GM10248 (cell line): ENCODE measurements around the gene LGR4.

Experiments used
- CTCF ChIA-PET: fragments of 300-600 bp; sonication (Branson Sonifier 250); formaldehyde crosslinking; extraction: SDS; loops from one replicate; lab custom pipeline; 2021; ENCODE audit warnings: antibody characterized with exemption; lab: Yijun Ruan, JAX
- POLR2A ChIA-PET: fragments of 350-650 bp; sonication (Branson Sonifier 250); formaldehyde crosslinking; extraction: SDS; loops from one replicate; lab custom pipeline; 2020; ENCODE audit warnings: antibody characterized with exemption; lab: Yijun Ruan, JAX
- DNase-seq: peaks from one replicate; pipeline ENCODE4 v3.0.0; 2012; ENCODE audit errors: extremely low spot score
- TF ChIP-seq, protein P1 (sequence below): IDR thresholded peaks from 2 replicates; pipeline ENCODE4 v1.5.1; 2012; ENCODE audit warnings: mild to moderate bottlenecking, low read depth; ENCODE audit errors: extremely low read depth, missing control alignments, control extremely low read depth

The LGR4 gene

DNA sequence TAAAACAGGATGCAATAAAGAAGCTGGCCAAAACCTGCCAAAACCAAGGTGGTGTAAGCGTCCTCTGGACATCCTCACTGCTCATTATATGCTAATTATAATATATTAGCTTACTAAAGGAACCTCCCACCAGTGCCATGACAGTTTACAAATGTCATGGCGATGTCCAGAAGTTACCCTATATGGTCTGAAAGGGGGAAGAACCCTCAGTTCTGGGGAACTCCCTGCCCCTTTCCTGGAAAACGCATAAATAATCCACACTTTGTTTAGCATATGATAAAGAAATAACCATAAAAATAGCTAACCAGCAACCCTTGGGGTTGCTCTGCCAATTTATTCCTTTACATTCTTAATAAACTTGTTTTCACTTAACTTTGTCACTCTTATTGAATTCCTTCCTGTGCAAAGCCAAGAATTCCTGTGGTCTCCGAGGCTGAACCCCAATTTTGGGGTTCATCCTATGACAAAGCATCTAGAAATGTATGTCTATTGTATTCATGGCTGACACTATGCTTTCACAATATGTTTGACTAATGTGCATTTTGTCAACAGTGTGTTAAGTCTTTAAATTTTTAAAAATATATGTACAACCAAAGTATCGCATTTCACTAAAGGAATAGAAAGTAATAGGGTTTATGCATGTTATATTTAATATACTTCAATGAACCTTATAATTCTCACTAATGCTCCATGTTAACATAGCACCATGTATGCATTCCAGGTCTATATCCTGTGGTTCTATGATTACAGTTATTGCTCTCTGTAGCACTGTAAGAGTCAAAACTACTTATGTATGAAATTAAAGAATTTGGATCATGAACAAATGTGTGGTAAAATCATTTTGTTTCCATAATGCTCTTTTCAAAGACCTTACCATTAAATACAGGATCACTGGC lies 25.1 kb downstream of the LGR4 start:
- DNase-seq = no peak
- ChIA-PET CTCF (no interaction called here), POLR2A (no interaction called here)
- TF ChIP-seq, protein P1, sequence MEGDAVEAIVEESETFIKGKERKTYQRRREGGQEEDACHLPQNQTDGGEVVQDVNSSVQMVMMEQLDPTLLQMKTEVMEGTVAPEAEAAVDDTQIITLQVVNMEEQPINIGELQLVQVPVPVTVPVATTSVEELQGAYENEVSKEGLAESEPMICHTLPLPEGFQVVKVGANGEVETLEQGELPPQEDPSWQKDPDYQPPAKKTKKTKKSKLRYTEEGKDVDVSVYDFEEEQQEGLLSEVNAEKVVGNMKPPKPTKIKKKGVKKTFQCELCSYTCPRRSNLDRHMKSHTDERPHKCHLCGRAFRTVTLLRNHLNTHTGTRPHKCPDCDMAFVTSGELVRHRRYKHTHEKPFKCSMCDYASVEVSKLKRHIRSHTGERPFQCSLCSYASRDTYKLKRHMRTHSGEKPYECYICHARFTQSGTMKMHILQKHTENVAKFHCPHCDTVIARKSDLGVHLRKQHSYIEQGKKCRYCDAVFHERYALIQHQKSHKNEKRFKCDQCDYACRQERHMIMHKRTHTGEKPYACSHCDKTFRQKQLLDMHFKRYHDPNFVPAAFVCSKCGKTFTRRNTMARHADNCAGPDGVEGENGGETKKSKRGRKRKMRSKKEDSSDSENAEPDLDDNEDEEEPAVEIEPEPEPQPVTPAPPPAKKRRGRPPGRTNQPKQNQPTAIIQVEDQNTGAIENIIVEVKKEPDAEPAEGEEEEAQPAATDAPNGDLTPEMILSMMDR = no peak

DNA sequence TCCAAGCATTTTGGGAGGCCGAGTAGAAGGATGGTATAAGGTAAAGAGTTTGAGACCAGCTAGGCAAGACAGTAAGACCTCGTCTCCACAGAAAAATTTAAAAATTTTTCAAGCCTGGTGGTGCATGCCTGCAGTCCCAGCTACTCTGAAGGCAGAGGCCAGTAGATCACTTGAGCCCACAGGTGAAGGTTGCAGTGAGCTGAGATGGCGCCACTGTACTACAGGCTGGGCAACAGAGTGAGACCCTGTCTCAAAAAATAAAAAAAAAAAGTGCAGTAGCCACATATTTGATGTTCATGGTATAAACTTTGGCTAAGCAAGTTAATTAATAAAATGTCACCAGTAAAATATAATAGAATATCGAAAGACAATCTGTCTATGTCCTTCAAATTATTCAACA lies 27.0 kb downstream of the LGR4 start:
- CTCF ChIA-PET = interaction anchor here (0.7 to 1.7 kb wide), 4 partner anchors 8 to 164 kb away, joined by 3 to 4 read pairs (median 3); no protein-coding TSS in a partner anchor
- POLR2A ChIA-PET = no interaction called here
- TF ChIP-seq, protein P1 = no peak
- no peak for DNase-seq

DNA sequence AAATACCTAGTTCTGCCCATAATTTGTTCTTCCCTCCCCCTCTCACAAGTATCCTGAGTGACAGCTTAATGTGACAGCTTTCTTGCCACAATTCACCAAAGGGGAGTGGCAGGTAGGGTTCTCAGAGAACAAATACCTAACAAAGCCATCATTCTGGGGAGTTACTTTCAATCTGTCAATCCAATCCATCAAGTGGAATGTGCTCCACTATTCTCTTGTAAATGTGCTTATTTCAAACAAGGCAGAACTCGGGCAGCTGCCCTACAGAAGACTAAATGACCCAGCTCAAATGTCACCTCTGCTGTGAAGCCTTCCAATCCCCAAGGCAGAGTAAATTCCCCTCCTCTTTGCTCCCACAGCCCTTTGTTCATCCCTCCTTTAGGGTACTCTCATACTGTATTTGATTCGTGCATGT lies 27.8 kb downstream of the LGR4 start:
- TF ChIP-seq, protein P1 = no peak
- no peak for DNase-seq
- CTCF ChIA-PET = interaction anchor here (0.7 to 2.1 kb wide), 5 partner anchors 9 to 163 kb away, joined by 3 to 9 read pairs (median 3); no protein-coding TSS in a partner anchor
- POLR2A ChIA-PET = no interaction called here

DNA sequence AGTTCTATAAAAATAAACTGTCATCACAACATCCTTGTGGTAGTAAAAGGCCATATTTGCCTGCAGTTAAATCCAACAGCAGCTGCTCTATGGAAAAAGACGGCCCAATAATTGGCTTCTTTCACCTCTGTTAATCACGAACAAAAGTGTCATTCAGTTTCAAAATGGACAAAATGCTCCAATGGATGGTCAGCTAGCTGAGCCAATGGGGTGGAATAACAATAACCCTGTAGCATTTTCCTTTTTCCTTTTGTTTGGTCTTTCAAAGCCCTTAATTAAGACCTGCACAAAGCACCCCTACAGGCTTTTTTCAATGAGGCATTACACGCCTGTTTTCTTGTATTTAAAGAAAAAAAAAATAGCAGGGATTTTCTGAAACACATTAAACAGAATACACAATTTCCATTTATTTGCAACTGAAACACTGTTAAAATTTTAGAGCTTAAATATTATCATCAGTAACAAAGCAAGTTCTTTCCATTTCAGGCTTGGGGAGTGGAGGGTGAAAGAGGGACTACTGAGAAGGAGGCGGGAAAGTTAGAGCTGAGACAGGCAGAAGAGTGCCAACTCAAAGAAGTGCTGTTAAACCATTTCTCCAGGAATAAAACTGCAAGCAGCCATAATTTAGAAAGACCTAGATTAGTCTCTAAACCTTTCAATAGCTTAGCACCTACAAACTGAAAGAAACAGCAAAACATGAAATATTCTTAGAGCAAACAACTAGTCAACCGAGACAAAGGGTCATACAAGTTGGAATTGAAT lies 28.7 kb downstream of the LGR4 start:
- POLR2A ChIA-PET = no interaction called here
- CTCF ChIA-PET = interaction anchor here (1.3 to 2.1 kb wide), 3 partner anchors 16 to 42 kb away, joined by 3 to 9 read pairs (median 5); no protein-coding TSS in a partner anchor
- DNase-seq = no peak
- TF ChIP-seq, protein P1 = no peak

DNA sequence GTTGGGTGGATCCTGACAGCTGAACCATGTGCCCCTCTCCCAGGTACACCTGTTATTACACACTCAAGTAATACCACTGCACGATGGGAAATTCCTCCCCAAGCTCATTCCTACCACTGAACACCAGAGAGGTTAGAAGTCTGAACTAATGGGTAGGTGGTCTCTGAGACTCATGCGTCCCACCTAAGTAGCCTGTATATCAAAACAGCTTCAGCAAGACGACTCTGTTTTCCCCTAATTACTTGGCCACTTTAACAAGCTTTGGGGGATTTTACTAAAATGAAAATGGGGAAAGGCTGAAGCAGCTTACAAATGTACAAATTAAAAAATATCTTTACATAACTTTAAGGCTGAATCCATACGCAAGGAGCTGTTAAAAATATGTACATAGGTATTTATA lies 29.4 kb downstream of the LGR4 start:
- CTCF ChIA-PET = interaction anchor here (1.3 to 2.1 kb wide), 3 partner anchors 15 to 42 kb away, joined by 3 to 9 read pairs (median 5); no protein-coding TSS in a partner anchor
- TF ChIP-seq, protein P1 = no peak
- no peak for DNase-seq
- POLR2A ChIA-PET = no interaction called here

DNA sequence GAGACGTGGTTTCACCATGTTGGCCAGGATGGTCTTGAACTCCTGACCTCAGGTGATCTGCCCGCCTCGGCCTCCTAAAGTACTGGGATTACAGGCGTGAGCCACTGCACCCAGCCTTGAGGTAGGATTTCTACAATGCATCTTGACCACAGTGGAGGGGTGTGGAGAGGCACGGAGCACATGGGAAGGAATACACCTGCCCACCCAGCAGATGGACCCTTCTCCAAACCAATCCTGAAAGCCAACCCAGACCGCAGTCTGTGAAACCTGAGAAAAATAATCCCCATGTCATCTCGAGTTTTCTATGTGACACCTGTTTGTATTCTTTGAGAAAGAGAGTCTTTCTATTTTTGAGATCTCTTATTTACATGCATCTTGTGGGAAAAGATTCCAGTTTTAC lies 32.5 kb downstream of the LGR4 start:
- ChIA-PET CTCF (no interaction called here), POLR2A (no interaction called here)
- DNase-seq = no peak

More for the DNA sequence above, 32.5 kb downstream of the LGR4 start:
- TF ChIP-seq, protein P1 = no peak
